Superior temporal gyrus (tissue), 1 donor: Measurements from ENCODE around the gene PLXNB2.
A peak's percentile ranks its signal among the peaks of the same experiment; 100 is the strongest.
"Not testable (repeated sequence)": the region's sequence is repeated elsewhere in the genome, so short reads cannot be mapped to it uniquely, and the experiment has no call there.

ENCODE experiments used
- DNase-seq: peaks from one replicate; pipeline ENCODE4 v3.0.0-alpha.2; 2016; ENCODE audit errors: extremely low spot score

PLXNB2 gene

DNA sequence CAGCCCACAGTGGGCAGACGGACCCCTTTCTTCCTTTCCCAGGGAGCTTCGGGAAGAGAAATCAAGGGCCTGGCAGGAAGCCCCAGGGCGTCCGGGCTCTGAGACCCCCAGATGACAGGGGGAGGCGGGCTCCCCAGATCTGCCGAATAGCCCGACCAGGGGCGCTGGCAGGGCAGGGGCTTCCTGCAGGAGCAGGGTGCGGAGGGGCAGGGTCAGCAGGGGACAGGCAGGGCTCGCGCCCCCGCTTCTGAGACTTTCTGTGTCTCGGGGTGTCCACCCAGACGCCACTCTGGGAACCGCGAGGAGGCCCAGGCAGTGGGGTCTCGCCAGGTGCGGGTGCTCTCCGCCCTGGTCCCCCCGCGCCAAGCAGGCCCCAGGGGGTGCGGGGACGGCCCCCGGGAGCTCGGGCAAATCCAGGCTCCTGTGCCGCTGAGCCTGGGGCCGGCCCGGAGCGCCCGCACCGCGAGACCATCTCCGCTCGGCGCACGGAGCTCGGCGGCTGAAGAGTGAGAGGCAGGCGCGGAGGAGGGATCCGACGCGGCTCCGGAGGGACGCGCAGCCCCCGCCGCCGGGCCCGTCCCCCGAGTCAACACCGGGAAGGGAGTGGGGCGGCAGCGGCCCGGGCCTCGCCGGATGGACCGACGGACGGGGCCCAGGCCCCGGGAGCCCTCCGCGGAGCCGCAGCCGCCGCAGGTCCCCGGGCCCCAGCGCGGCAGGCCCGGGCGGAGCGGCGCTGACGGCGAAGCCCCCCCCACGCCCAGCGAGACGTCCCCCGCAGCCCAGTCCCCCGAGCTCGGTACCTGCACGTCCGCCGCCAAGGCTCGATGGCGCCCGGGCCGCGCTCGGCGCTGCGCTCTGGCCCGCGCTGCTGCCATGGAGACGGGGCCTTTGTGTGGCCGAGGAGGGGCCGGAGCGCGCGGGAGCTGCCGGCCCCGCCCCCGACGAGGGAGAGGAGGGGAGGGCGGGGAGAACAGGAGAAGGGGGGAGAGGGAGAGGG is at the start of gene PLXNB2:
Gene PLXNB2, minus strand, starts transcription at position 894 of the 997 bp plus-strand sequence. CDS start 17,062 bp downstream, outside the sequence.
- peak; percentile 79 for DNase-seq

- DNase-seq: no peak
These were observed 49.8 kb upstream of the PLXNB2 start for GRCh38 chr22:50357222-50357621.

DNA sequence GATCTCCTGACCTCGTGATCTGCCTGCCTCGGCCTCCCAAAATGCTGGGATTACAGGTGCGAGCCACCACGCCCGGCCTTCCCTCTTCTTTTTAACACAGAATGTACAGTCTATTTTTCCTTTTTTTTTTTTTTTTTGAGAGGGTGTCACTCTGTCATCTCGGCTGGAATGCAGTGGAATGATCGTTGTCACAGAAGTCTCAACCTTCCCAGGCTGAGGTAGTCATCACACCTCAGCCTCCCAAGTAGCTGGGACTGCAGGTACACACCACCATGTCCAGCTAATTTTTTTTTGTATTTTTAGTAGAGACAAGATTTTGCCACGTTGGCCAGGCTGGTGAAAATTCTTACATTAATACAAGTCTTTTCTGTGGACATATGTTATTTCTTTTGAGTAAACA is 48.7 kb upstream of the PLXNB2 start:
- no peak for DNase-seq

DNA sequence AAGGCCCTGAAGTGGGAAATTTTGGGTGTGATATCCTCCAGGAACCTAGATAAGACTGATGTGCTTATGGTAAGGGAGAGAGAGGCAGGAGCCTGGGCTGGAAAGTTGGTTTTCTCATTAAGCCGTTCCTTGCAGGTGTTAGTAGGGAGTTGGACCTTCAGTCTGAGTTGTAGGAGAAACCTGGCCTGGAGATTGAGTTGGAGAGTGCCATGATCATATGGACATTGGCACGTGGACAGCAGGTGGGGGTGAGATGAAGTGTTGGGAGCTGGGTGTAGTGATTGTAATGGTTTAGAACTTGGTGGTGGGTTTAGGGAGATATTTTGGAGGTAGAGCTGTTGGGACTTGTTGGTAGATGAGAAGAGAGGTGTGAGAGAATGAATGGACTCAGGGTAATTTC is 40.6 kb upstream of the PLXNB2 start:
- DNase-seq: peak; percentile 9

- no peak for DNase-seq
These were observed 39.7 kb upstream of the PLXNB2 start for GRCh38 chr22:50347157-50347556.

GRCh38 chr22:50346470-50346869 is 39.0 kb upstream of the PLXNB2 start:
- DNase-seq: no peak

GRCh38 chr22:50343541-50343935 is 36.1 kb upstream of the PLXNB2 start:
- DNase-seq: no peak

DNA sequence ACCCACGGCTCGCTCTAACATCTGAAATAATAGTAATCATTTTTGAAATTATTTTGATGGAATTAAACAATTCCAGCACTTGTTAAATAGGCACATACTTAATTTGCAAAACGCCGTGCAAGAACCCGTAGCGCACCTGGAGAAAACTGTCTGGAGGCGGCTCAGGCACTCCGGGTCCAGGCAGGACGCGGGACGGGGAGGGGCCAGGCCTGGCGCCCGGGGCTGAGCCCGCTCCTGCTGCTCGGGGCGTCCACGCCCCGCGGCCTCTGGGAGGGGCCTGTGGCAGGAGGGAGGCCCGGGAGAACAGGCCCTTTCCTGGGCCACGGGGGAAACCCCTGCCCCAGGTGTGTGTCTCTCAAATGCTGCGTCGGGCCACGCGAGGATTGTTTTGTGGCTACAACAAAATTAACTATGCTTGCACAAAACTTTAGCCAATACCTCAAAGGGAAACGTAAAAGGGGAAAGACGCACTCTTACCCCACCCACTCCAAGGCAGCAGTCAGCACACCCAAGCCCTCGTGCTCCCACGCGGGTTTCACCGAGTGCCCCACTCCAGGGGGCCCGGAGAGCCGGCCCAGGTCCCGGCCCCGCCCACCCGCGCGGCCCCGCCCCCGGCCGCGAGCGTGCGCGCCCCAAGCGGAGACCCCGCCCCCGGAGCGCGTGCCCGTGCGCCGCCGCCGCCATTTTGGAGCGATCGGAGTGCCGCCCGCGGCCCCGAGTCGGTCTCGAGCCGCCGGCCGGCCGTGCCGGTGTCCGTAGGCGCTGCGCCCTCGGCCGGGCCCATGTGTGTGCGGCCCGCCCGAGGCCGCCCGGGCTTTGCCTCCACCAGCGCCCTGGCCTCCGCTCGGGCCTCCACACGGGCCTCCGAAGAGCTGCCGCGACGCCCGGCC is 35.5 kb upstream of the PLXNB2 start, which contains the start of gene PPP6R2:
Gene PPP6R2, plus strand, starts transcription at position 677 of the 890 bp plus-strand sequence. CDS start 50,582 bp downstream, outside the sequence.
- peak; percentile 71 for DNase-seq

- peak; percentile 96 for DNase-seq
These were observed 34.7 kb upstream of the PLXNB2 start for GRCh38 chr22:50341977-50342650.

DNA sequence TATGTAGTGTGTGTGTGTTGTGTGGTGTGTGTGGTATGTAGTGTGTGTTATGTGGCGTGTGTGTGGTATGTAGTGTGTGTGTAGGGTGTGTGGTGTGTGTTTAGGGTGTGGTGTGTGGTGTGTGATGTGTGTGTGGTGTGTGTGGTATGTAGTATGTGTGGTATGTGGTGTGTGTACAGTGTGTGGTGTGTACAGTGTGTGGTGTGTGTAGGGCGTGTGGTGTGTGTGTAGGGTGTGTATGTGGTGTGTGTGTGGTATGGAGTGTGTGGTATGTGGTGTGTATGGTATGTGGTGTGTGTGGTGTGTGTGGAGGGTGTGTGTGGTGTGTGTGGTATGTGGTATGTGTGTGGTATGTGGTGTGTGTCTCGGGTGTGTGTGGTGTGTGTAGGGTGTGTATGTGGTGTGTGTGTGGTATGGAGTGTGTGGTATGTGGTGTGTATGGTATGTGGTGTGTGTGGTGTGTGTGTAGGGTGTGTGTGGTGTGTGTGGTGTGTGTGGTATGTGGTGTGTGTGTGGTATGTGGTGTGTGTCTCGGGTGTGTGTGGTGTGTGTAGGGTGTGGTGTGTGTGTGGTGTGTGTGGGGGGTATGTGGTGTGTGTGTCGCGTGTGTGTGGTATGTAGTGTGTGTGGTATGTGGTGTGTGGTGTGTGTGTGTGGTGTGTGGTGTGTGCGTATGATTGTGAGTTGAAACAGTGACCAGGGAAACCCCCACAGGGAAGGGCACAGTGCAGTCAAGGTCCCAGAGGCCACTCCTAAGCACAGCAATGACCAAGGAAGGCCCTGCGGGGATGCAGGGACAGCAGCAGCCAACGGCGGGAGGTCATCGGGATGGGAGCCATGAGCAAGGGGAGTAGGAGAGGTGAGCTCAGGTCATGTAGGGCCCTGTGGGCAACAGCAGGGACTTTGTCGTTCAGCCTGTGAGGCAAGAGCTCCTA is 32.8 kb upstream of the PLXNB2 start:
- DNase-seq: no peak

DNA sequence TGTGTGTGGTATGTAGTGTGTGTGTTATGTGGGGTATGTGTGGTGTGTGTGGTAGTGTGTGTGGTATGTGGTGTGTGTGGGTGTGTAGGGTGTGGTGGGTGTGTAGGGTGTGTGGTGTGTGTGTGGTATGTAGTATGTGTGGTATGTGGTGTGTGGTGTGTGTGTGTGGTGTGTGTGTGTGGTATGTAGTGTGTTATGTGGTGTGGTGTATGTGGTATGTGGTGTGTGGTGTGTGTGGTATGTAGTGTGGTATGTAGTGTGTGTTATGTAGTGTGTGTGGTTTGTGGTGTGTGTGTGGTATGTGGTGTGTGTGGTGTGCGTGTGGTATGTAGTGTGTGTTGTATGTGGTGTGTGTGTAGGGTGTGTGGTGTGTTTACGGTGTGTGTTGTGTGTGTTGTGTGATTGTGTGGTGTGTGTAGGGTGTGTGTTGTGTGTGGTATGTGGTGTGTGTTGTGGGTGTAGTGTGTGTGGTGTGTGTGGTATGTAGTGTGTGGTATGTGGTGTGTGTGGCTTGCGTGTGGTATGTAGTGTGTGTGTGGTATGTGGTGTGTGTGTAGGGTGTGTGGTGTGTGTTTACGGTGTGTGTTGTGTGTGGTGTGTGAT is 31.5 kb upstream of the PLXNB2 start:
- no peak for DNase-seq

- DNase-seq: no peak
These were observed 30.7 kb upstream of the PLXNB2 start for GRCh38 chr22:50338042-50338573.

- DNase-seq: no peak
These were observed 30.0 kb upstream of the PLXNB2 start for GRCh38 chr22:50337262-50338041.

- DNase-seq: not testable (repeated sequence)
These were observed 27.0 kb upstream of the PLXNB2 start for GRCh38 chr22:50334433-50334832.

DNA sequence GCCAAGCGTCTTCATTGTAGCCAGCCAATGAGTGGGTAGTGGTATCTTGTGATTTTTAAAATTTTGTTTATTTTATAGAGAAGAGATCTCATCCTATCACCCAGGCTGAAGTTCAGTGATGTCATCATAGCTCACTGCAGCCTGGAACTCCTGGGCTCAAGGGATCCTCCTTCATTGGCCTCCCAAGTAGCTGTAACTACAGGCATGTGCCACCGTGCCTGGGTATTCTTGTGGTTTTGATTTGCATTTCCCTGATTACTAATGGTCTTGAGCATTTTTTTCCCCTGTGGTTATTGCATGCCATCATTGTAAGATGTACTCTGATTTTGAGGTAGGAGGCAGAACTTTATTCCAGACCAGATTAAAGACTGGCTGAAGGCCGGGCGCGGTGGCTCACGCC is 21.8 kb upstream of the PLXNB2 start:
- no peak for DNase-seq

DNA sequence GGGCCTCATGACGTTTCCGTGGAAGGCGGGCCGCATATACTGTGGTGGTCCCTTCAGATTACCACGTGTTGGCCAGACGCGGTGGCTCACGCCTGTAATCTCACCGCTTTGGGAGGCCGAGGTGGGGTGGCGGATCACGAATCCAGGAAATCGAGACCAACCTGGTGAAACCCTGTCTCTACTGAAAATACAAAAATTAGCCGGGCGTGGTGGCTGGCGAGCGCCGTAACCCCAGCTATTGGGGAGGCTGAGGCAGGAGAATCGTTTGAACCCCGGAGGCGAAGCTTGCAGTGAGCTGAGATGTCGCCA is 20.2 kb upstream of the PLXNB2 start:
- no peak for DNase-seq

- peak; percentile 85 for DNase-seq
These were observed 19.7 kb upstream of the PLXNB2 start, which contains the start of gene DENND6B for GRCh38 chr22:50326956-50327710. Gene DENND6B, minus strand, starts transcription at chr22:50327012. Its CDS starts 24 bp downstream, at chr22:50326988.

DNA sequence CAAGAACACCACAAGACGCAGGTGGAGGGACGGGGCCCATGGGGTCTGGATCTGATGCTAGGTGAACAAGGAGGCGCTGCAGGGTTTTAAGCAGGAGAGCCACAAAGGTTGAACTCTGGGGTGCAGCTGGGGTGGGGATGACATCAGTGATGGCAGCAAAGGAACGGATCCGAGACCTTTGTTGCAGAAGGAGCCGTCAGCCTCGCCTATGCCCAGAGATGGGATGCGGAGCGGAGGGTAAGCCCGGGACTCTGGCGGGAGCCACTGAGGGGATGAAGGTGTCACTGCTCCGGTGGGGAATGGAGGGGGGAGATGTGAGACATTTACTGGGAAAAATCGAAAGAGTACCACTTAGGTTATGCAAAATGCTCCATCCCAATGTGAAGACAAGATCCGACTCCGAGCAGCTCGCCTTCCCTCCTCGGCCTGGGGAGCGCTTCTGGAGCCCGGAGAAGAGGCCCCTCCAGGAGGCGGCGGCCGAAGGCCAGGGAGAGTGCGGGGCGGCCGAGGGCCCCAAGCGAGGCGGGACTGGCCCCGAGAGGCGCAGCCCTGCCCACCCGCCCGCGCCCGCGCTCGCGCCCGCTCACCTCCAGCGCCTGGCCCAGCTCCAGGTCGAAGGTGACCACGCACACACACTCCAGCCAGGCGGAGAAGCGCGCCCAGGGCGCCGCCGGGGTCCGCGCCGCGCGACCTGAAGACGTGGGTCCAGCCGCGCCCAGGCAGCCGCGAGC is 18.9 kb upstream of the PLXNB2 start:
- no peak for DNase-seq
